ENCODE results near the gene KCNQ1. TPM values are rescaled to one million over a fixed set of nuclear protein-coding genes. Genes with fewer than 3 reads are reported as not detected.
A peak's percentile ranks its signal among the peaks of the same experiment; 100 is the strongest.

KCNQ1 gene
- total RNA-seq, 3 donors from 2014 or later, result 3.6 to 6.2 (median 5.1) TPM

DNA sequence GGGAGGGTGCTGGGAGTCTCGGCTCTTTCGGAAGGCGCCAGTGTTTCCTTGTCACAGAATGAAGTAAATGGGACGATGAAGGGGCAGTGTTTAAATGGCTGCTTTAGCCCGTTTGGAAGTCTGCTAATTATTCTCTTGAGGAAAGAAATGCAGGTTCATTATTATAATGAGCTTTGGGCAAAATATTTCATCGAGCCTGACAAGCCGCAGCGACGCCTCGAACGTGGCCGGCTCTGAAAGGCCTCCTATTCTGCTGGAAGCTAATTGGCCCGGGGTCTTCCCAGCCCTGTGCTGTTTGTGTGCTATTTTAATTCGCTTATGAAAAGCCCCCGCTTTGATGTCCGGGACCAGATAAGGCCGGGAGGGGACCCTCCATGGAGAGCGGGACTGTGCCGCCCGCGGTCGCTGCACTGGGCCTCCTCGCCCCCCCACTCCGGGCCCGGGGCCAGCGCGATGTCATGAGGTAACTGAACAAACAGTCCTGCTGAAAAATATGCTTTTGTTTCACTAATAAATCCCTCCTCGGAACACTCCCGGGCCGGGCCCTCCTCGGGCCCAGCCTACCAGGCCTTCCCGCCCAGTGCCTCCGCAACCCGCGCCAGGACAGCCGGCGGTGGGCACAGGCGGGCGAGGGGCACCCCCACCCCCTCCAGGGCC lies 362.3 kb downstream of the KCNQ1 start:
- intact Hi-C loops (cut with DNase I; ENCODE audit: low total_unique reads), result no loop called here
- Histone ChIP-seq H3K27ac (peak overlapping the region; percentile 83 to 93), H3K27me3 (no peaks in the 10 kb centered on the region), H3K4me3 (peak overlapping the region in 2 of 3 donors; percentile 35 to 58), H3K36me3 (no peaks in the 10 kb centered on the region), H3K9me3 (no peaks in the 10 kb centered on the region), H3K4me1 (peaks cover 13 to 16% of the 10 kb centered on the region in 2 donors)
- DNase-seq (ENCODE audit: low spot score in 2 of 2), result peak; percentile 83
- TF ChIP-seq POLR2AphosphoS5 (IDR thresholded peaks at IDR 0.05), result peak; percentile 19 to 53 (median 45)
- TF ChIP-seq, protein P1, sequence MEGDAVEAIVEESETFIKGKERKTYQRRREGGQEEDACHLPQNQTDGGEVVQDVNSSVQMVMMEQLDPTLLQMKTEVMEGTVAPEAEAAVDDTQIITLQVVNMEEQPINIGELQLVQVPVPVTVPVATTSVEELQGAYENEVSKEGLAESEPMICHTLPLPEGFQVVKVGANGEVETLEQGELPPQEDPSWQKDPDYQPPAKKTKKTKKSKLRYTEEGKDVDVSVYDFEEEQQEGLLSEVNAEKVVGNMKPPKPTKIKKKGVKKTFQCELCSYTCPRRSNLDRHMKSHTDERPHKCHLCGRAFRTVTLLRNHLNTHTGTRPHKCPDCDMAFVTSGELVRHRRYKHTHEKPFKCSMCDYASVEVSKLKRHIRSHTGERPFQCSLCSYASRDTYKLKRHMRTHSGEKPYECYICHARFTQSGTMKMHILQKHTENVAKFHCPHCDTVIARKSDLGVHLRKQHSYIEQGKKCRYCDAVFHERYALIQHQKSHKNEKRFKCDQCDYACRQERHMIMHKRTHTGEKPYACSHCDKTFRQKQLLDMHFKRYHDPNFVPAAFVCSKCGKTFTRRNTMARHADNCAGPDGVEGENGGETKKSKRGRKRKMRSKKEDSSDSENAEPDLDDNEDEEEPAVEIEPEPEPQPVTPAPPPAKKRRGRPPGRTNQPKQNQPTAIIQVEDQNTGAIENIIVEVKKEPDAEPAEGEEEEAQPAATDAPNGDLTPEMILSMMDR (IDR thresholded peaks at IDR 0.05), result no peak
- TF ChIP-seq POLR2A (IDR thresholded peaks at IDR 0.05), result no peak

DNA sequence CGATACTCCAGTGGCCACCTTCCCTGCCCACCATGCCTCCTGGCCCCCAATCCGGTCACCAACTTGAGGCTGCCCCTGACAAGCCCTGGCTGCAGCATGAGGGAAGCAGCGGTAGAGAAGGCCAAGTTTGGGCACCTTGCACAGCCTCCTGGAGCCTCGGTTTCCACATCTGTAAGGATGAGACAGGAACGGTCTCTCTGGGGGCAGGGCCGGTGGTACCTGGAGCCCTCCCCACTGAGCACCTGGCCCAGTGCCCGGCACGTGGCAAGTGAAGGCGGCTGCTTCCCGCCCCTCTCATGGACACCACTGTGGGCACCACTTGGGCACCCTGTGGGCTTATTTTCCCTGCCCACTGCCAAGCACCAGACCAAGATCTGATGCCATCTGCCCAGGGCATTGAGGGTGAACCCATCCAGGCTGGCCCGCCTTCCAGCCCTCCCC lies 363.0 kb downstream of the KCNQ1 start:
- peak in 1 of 2 donors; percentile 49 for DNase-seq (ENCODE audit: low spot score in 2 of 2)
- Histone ChIP-seq H3K36me3 (no peaks in the 10 kb centered on the region), H3K9me3 (no peaks in the 10 kb centered on the region), H3K27me3 (no peaks in the 10 kb centered on the region), H3K4me1 (peaks cover 16 to 19% of the 10 kb centered on the region in 2 donors), H3K4me3 (peak overlapping the region in 2 of 3 donors; percentile 35 to 58), H3K27ac (peak overlapping the region; percentile 83 to 93)
- intact Hi-C loops (cut with DNase I; ENCODE audit: low total_unique reads), result no loop called here
- TF ChIP-seq POLR2AphosphoS5 (IDR thresholded peaks at IDR 0.05), result no peak
- no peak for TF ChIP-seq POLR2A (IDR thresholded peaks at IDR 0.05)
- TF ChIP-seq, protein P1 (IDR thresholded peaks at IDR 0.05), result no peak

DNA sequence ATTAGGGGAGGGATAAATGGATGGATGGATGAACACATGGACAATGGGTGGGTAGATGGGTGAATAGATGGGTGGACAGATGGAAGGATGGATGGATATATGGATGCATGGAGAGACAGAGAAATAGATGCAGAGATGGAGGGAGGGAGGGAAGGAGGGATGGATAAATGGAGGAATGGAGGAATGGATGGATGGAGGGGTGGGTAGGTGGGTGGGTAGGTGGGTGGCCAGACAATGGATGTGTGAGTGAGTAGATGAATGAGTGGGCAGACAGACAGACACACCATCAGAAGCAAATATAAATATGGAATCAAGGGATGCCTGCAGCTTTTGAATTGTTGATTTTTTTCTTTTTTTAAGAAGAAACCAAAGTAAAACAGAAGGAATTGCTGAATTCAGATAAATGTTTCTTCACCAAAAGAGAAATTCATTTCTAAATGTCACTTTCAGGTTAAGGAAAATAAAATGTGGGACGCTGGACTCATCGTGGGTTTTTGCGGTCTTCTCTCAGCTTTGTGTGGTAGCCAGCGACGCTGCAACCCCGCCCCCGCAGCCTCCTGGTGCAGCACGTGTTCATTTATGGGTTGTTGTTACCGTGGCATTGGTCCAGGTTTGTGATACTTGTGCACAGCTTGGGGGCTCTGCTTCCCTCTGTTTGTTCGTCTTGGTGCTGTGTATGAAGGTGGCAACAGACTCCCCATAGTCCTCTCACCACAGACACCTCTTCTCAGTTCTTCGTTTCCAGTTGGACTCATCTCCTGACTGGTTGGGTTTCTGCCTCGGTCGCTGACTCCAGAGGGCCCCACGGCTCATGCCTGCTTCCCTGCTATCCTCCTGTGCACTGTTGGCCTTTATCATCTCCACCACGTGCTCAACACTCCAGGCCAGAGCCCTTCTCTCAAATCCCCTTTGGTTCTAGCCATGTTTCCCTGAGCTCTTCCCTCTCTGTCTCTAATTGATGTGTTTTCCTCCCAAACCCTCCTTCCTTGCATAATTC lies 364.3 kb downstream of the KCNQ1 start:
- no peaks in the 10 kb centered on the region for H3K27me3 ChIP-seq
- no peaks in the 10 kb centered on the region for H3K36me3 ChIP-seq
- H3K4me1 ChIP-seq, result peaks cover 16 to 22% of the 10 kb centered on the region in 2 donors
- intact Hi-C loops (cut with DNase I; ENCODE audit: low total_unique reads), result no loop called here
- no peaks in the 10 kb centered on the region for H3K9me3 ChIP-seq
- H3K4me3 ChIP-seq, result no peak overlapping the region
- TF ChIP-seq POLR2AphosphoS5 (IDR thresholded peaks at IDR 0.05), result no peak
- TF ChIP-seq, protein P1 (IDR thresholded peaks at IDR 0.05), result no peak
- no peak for TF ChIP-seq POLR2A (IDR thresholded peaks at IDR 0.05)
- peak overlapping the region; percentile 30 to 56 for H3K27ac ChIP-seq
- peak in 1 of 2 donors; percentile 45 for DNase-seq (ENCODE audit: low spot score in 2 of 2)

DNA sequence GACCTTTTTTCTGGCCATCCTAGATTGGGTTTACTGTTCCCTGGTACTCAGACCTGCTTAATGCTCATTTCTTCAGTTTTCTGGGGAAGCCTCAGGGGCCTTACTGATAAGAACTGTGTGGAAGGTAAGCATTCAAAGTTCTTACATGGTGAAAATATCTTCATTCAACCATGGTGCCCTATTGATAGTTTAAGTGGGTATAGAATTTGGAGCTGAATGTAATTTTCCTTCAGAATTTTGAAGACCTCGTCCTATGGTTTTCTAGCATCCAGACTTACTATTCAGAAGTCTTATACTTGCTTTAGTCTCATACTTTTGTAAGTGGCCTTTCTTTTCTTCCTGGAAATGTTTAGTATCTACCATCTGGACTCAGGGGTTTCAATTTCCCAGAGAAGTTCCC lies 365.0 kb downstream of the KCNQ1 start:
- Histone ChIP-seq H3K4me1 (peaks cover 16 to 22% of the 10 kb centered on the region in 2 donors), H3K4me3 (no peak overlapping the region), H3K27me3 (no peaks in the 10 kb centered on the region), H3K36me3 (no peaks in the 10 kb centered on the region), H3K9me3 (no peaks in the 10 kb centered on the region), H3K27ac (peak overlapping the region in 1 of 2 donors; percentile 30)
- intact Hi-C loops (cut with DNase I; ENCODE audit: low total_unique reads), result no loop called here
- no peak for TF ChIP-seq POLR2AphosphoS5 (IDR thresholded peaks at IDR 0.05)
- no peak for DNase-seq (ENCODE audit: low spot score in 2 of 2)

DNA sequence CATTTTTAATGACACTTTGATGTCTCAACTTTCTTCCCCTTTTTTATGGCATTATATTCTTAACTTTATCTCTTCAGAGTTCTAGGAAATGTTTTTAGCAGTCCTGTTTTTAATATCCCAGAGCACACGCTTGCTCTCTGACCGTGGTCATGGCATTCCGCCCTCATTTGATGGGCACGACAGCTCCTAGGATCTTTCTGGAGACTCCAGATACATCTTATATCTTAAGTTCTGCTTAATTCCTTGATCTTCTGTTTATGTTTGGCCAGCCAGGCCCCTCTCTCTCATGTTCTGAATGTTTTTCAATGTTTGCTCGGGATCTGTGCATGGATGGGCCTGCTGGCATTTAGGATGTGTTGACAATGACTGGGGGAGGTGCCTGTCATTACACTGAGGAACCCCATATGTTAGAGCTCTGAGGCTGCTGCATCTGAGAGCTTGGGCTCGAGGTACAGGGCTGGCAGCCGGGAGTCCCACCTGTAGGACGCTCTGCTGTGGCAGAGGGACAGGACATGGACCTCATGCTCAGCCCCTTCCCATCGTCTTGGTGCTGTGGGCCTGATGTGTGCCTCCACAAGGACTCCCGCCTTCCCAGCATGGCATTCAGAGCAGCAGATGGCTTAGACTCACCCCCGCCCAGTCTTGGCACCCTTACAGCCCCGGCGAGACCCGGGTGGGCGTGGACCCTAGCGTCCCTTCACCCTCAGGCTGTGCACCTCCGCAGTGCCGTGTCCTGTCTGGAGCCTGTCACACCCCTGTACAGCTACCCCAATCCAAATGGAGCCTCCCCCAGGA lies 365.8 kb downstream of the KCNQ1 start:
- no peak overlapping the region for H3K4me3 ChIP-seq
- H3K4me1 ChIP-seq, result peaks cover 16 to 22% of the 10 kb centered on the region in 2 donors
- TF ChIP-seq, protein P1 (IDR thresholded peaks at IDR 0.05), result no peak
- TF ChIP-seq POLR2AphosphoS5 (IDR thresholded peaks at IDR 0.05), result no peak
- no peak for TF ChIP-seq POLR2A (IDR thresholded peaks at IDR 0.05)
- intact Hi-C loops (cut with DNase I; ENCODE audit: low total_unique reads), result no loop called here
- no peaks in the 10 kb centered on the region for H3K27me3 ChIP-seq
- H3K27ac ChIP-seq, result peak overlapping the region; percentile 36 to 84
- H3K9me3 ChIP-seq, result no peaks in the 10 kb centered on the region
- H3K36me3 ChIP-seq, result no peaks in the 10 kb centered on the region
- no peak for DNase-seq (ENCODE audit: low spot score in 2 of 2)
